MM.1S (cell line): ENCODE results near the gene KCTD7.

Experiments used
- EZH2phosphoT487 ChIP-seq: fragments of 300-600 bp; sonication (generic); IDR thresholded peaks from 2 replicates; pipeline ENCODE4 v1.6.1; 2018; ENCODE audit warnings: antibody characterized with exemption, low read length
- TF ChIP-seq, protein P1 (sequence below): fragments of 300-600 bp; sonication (generic); IDR thresholded peaks from 2 replicates; pipeline ENCODE4 v1.5.1; 2016; ENCODE audit warnings: antibody characterized with exemption, low read length, mixed read lengths

DNA sequence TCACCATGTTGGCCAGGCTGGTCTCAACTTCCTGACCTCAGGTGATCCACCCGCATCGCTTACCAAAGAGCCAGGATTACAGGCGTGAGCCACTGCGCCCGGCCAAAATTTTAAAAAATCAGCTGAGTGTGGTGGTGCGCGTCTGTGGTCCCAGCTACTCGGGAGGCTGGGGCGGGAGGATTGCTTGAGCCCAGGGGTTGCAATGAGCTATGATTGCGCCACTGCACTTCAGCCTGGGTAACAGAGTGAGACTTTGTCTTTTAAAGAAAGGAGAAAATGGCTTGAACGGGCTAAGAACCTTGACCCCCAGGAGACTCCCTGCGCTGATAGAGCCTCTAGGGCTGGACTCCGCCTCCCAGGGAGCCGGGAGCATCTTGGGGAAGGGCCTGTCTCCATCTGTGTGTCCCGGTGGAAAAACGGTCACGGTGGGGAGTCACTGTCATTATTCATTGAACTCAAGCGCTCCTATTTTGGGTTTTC lies 760 bp upstream of the KCTD7 start:
- no peak for TF ChIP-seq EZH2phosphoT487
- TF ChIP-seq, protein P1, sequence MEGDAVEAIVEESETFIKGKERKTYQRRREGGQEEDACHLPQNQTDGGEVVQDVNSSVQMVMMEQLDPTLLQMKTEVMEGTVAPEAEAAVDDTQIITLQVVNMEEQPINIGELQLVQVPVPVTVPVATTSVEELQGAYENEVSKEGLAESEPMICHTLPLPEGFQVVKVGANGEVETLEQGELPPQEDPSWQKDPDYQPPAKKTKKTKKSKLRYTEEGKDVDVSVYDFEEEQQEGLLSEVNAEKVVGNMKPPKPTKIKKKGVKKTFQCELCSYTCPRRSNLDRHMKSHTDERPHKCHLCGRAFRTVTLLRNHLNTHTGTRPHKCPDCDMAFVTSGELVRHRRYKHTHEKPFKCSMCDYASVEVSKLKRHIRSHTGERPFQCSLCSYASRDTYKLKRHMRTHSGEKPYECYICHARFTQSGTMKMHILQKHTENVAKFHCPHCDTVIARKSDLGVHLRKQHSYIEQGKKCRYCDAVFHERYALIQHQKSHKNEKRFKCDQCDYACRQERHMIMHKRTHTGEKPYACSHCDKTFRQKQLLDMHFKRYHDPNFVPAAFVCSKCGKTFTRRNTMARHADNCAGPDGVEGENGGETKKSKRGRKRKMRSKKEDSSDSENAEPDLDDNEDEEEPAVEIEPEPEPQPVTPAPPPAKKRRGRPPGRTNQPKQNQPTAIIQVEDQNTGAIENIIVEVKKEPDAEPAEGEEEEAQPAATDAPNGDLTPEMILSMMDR, result no peak
